ENCODE measurements around the gene TYROBP. TPM values are rescaled to one million over a fixed set of nuclear protein-coding genes. Genes with fewer than 3 reads are reported as not detected.
A peak's percentile ranks its signal among the peaks of the same experiment; 100 is the strongest.

The TYROBP gene
- total and polyA plus RNA-seq, 2 of the 4 experiments (the other 2 are of a cell fraction), result not detected

- WGBS, 2 experiments (ENCODE audit: extremely low coverage in 2 of 2, insufficient read length in 1 of 2), result 1% methylated on average over 25 of the region's 42 CpGs; no CpG with 5 or more reads in 1 of the 2 experiments
- TF ChIP-seq NFE2L2 (IDR thresholded peaks at IDR 0.05; ENCODE audit: low read depth, low read length) (no peak), USF2 (IDR thresholded peaks at IDR 0.05; ENCODE audit: low read depth, low read length) (no peak), BHLHE40 (IDR thresholded peaks at IDR 0.05; ENCODE audit: low read depth, low read length) (no peak), RFX5 (IDR thresholded peaks at IDR 0.05; ENCODE audit: low read depth, low read length) (no peak), CEBPB (IDR thresholded peaks at IDR 0.05; ENCODE audit: low read depth, low read length) (no peak), MAZ (IDR thresholded peaks at IDR 0.05; ENCODE audit: borderline replicate concordance, low read depth, low read length) (no peak), FOS (IDR thresholded peaks at IDR 0.05; ENCODE audit: low read depth, low read length) (no peak)
- H4K91ac ChIP-seq (ENCODE audit: insufficient read depth, low read depth, low read length), result no peak within 1 kb of the TSS
- H3K56ac ChIP-seq (ENCODE audit: extremely low read depth, insufficient read depth, low read length), result no peak within 1 kb of the TSS
- dilution Hi-C loops (cut with HindIII; ENCODE audit: low sequenced_read_pairs, unreplicated experiment) (no loop called here), in situ Hi-C loops (cut with MboI; ENCODE audit: low sequenced_read_pairs) (no loop called here), intact Hi-C loops (cut with micrococcal nuclease) (no loop called here)
- no TSS peak for BruUV-seq (replicated peaks)
- DNase-seq, result no peak
- H4K8ac ChIP-seq (ENCODE audit: low read depth in 2 of 2, low read length in 2 of 2), result no peak within 1 kb of the TSS
- H3K9me3 ChIP-seq (ENCODE audit: control insufficient read depth, insufficient read depth, low read length), result no peaks in the 10 kb centered on the region
- H2BK20ac ChIP-seq (ENCODE audit: low read depth, low read length), result no peak within 1 kb of the TSS
- H3K79me1 ChIP-seq (ENCODE audit: low read depth in 1 of 2, low read length in 2 of 2), result no peaks in the 10 kb centered on the region
- H2BK5ac ChIP-seq (ENCODE audit: low read depth, low read length, poor library complexity, severe bottlenecking), result no peak within 1 kb of the TSS
- no peak within 1 kb of the TSS for H4K5ac ChIP-seq (ENCODE audit: low read depth, low read length)
- peak; percentile 78 for ATAC-seq (ENCODE audit: low read depth)
- no peak within 1 kb of the TSS for H3K23ac ChIP-seq (ENCODE audit: low read depth, low read length)
- no peak within 1 kb of the TSS for H2AK5ac ChIP-seq (ENCODE audit: low read depth, low read length)
- H2AK9ac ChIP-seq (replicated peaks; ENCODE audit: low read depth, low read length, poor library complexity), result no peak within 1 kb of the TSS
- H2AFZ ChIP-seq (replicated peaks; ENCODE audit: low read length, poor library complexity), result peak within 1 kb of the TSS; percentile 84
- no peak within 1 kb of the TSS for H3K27ac ChIP-seq (ENCODE audit: insufficient read depth, low read length)
- H3K4me3 ChIP-seq (ENCODE audit: insufficient read depth, low read depth, low read length), result peak within 1 kb of the TSS; percentile 43
- ChIA-PET POLR2A (ENCODE audit: unreplicated experiment) (no interaction called here), CTCF (no interaction called here)
- no peaks in the 10 kb centered on the region for H3K36me3 ChIP-seq (ENCODE audit: control insufficient read depth, insufficient read depth, low read length)
- H3K14ac ChIP-seq (replicated peaks; ENCODE audit: low read depth, low read length), result no peak within 1 kb of the TSS
- no peak within 1 kb of the TSS for H3K9ac ChIP-seq (ENCODE audit: low read depth, low read length)
- H2BK120ac ChIP-seq (ENCODE audit: low read depth, low read length), result no peak within 1 kb of the TSS
- no peaks in the 10 kb centered on the region; the same call in 1 of the 2 replicates for H4K20me1 ChIP-seq (ENCODE audit: insufficient read depth, low read length)
- no peaks in the 10 kb centered on the region; the same call in 1 of the 2 replicates for H3K4me1 ChIP-seq (ENCODE audit: control insufficient read depth, insufficient read depth, low read length)
- no peak within 1 kb of the TSS for H2BK15ac ChIP-seq (ENCODE audit: low read depth, low read length)
- no peaks in the 10 kb centered on the region for H3K9me1 ChIP-seq (ENCODE audit: insufficient read depth, low read length)
- peaks cover 76% of the 10 kb centered on the region for H3K27me3 ChIP-seq (ENCODE audit: control insufficient read depth, insufficient read depth, low read length)
- peak within 1 kb of the TSS; percentile 65 for H3K4me2 ChIP-seq (ENCODE audit: low read depth, low read length)
- H3K18ac ChIP-seq (ENCODE audit: low read depth, low read length), result no peak within 1 kb of the TSS
- no peak within 1 kb of the TSS for H3K4ac ChIP-seq (ENCODE audit: low read depth, low read length)
These were observed 51.4 kb downstream of the TYROBP start, which contains the start of gene KIRREL2 for GRCh38 chr19:35856546-35857149. Gene KIRREL2, plus strand, starts transcription at chr19:35856911. Its CDS starts 209 bp downstream, at chr19:35857120.

Small RNA genes lying within 50 kb of the gene (microRNA-seq; reads per million reads assigned to microRNA genes)
- gene AF038458.1 (ENCODE audit: insufficient read depth, insufficient read length) (not detected), gene RN7SL402P (ENCODE audit: insufficient read depth, insufficient read length) (not detected)

Small RNA genes lying within 50 kb of the gene (small RNA-seq; reads per million reads assigned to genes)
- gene AF038458.1 (0 reads per million in 5 experiments), gene RN7SL402P (0 reads per million in 5 experiments)

Other genes with a start within 250 kb of the TYROBP start
- not detected in 2 replicates for gene UPK1A, start 241.8 kb downstream of the TYROBP start, total RNA-seq (2012; rRNA removed)
- gene UPK1A, start 241.8 kb downstream of the TYROBP start, polyA plus RNA-seq (2012; rRNA removed), result 0.20 and 0.21 TPM in 2 replicates
- gene ZBTB32, start 203.7 kb downstream of the TYROBP start, total RNA-seq (2012; rRNA removed), result not detected in 2 replicates
- gene ZBTB32, start 203.7 kb downstream of the TYROBP start, polyA plus RNA-seq (2012; rRNA removed), result not detected in 2 replicates
- 1.9 and 3.0 TPM in 2 replicates for gene KMT2B, start 190.3 kb downstream of the TYROBP start, total RNA-seq (2012; rRNA removed)
- 27.5 and 30.7 TPM in 2 replicates for gene KMT2B, start 190.3 kb downstream of the TYROBP start, polyA plus RNA-seq (2012; rRNA removed)
- 0.72 and 2.8 TPM in 2 replicates for gene IGFLR1, start 165.8 kb downstream of the TYROBP start, total RNA-seq (2012; rRNA removed)
- 2.7 and 3.8 TPM in 2 replicates for gene IGFLR1, start 165.8 kb downstream of the TYROBP start, polyA plus RNA-seq (2012; rRNA removed)
- gene U2AF1L4, start 162.9 kb downstream of the TYROBP start, total RNA-seq (2012; rRNA removed), result 6.1 and 8.1 TPM in 2 replicates
- 15.0 and 15.6 TPM in 2 replicates for gene U2AF1L4, start 162.9 kb downstream of the TYROBP start, polyA plus RNA-seq (2012; rRNA removed)
- gene PSENEN, start 162.6 kb downstream of the TYROBP start, total RNA-seq (2012; rRNA removed), result 8.6 and 9.0 TPM in 2 replicates
- 47.0 and 59.1 TPM in 2 replicates for gene PSENEN, start 162.6 kb downstream of the TYROBP start, polyA plus RNA-seq (2012; rRNA removed)
- 12.7 and 12.8 TPM in 2 replicates for gene LIN37, start 159.7 kb downstream of the TYROBP start, total RNA-seq (2012; rRNA removed)
- 17.2 and 23.1 TPM in 2 replicates for gene LIN37, start 159.7 kb downstream of the TYROBP start, polyA plus RNA-seq (2012; rRNA removed)
- gene HSPB6, start 151.3 kb downstream of the TYROBP start, total RNA-seq (2012; rRNA removed), result 5.7 and 6.9 TPM in 2 replicates
- gene HSPB6, start 151.3 kb downstream of the TYROBP start, polyA plus RNA-seq (2012; rRNA removed), result 188 and 206 TPM in 2 replicates
- gene PROSER3, start 150.1 kb downstream of the TYROBP start, total RNA-seq (2012; rRNA removed), result 3.3 and 5.4 TPM in 2 replicates
- gene PROSER3, start 150.1 kb downstream of the TYROBP start, polyA plus RNA-seq (2012; rRNA removed), result 17.9 and 21.8 TPM in 2 replicates
- gene ARHGAP33, start 132.7 kb downstream of the TYROBP start, total RNA-seq (2012; rRNA removed), result 0.28 and 0.72 TPM in 2 replicates
- 11.9 and 16.3 TPM in 2 replicates for gene ARHGAP33, start 132.7 kb downstream of the TYROBP start, polyA plus RNA-seq (2012; rRNA removed)
- gene PRODH2, start 95.5 kb downstream of the TYROBP start, total RNA-seq (2012; rRNA removed), result not detected in 2 replicates
- gene PRODH2, start 95.5 kb downstream of the TYROBP start, polyA plus RNA-seq (2012; rRNA removed), result not detected in 2 replicates
- gene NPHS1, start 55.8 kb downstream of the TYROBP start, total RNA-seq (2012; rRNA removed), result not detected in 2 replicates
- gene NPHS1, start 55.8 kb downstream of the TYROBP start, polyA plus RNA-seq (2012; rRNA removed), result not detected in 2 replicates
- gene KIRREL2, start 51.4 kb downstream of the TYROBP start, total RNA-seq (2012; rRNA removed), result not detected in 2 replicates
- gene KIRREL2, start 51.4 kb downstream of the TYROBP start, polyA plus RNA-seq (2012; rRNA removed), result 0.04 TPM in 1 of 2 replicates, not detected in the other
- 4.7 and 6.7 TPM in 2 replicates for gene APLP1, start 39.7 kb downstream of the TYROBP start, total RNA-seq (2012; rRNA removed)
- gene APLP1, start 39.7 kb downstream of the TYROBP start, polyA plus RNA-seq (2012; rRNA removed), result 41.0 and 44.3 TPM in 2 replicates
- 1.1 and 1.4 TPM in 2 replicates for gene NFKBID, start 7.8 kb downstream of the TYROBP start, total RNA-seq (2012; rRNA removed)
- gene NFKBID, start 7.8 kb downstream of the TYROBP start, polyA plus RNA-seq (2012; rRNA removed), result 12.3 and 13.3 TPM in 2 replicates
- gene HCST, start 5.8 kb downstream of the TYROBP start, total RNA-seq (2012; rRNA removed), result not detected in 2 replicates
- gene HCST, start 5.8 kb downstream of the TYROBP start, polyA plus RNA-seq (2012; rRNA removed), result 0.93 and 1.5 TPM in 2 replicates
- 0.36 and 0.56 TPM in 2 replicates for gene LRFN3, start 28.1 kb upstream of the TYROBP start, total RNA-seq (2012; rRNA removed)
- 4.8 TPM in 2 replicates for gene LRFN3, start 28.1 kb upstream of the TYROBP start, polyA plus RNA-seq (2012; rRNA removed)
- 4.8 and 5.0 TPM in 2 replicates for gene SDHAF1, start 86.9 kb upstream of the TYROBP start, total RNA-seq (2012; rRNA removed)
- gene SDHAF1, start 86.9 kb upstream of the TYROBP start, polyA plus RNA-seq (2012; rRNA removed), result 9.9 and 13.2 TPM in 2 replicates
- not detected in 2 replicates for gene SYNE4, start 100.5 kb upstream of the TYROBP start, total RNA-seq (2012; rRNA removed)
- 0.27 and 0.34 TPM in 2 replicates for gene SYNE4, start 100.5 kb upstream of the TYROBP start, polyA plus RNA-seq (2012; rRNA removed)
- gene ALKBH6, start 105.9 kb upstream of the TYROBP start, total RNA-seq (2012; rRNA removed), result 10.3 and 12.9 TPM in 2 replicates
- gene ALKBH6, start 105.9 kb upstream of the TYROBP start, polyA plus RNA-seq (2012; rRNA removed), result 38.7 and 42.7 TPM in 2 replicates
- 5.0 and 5.4 TPM in 2 replicates for gene CLIP3, start 124.6 kb upstream of the TYROBP start, total RNA-seq (2012; rRNA removed)
- 24.4 and 28.7 TPM in 2 replicates for gene CLIP3, start 124.6 kb upstream of the TYROBP start, polyA plus RNA-seq (2012; rRNA removed)
- gene THAP8, start 146.0 kb upstream of the TYROBP start, total RNA-seq (2012; rRNA removed), result 1.8 and 2.2 TPM in 2 replicates
- 5.9 and 7.2 TPM in 2 replicates for gene THAP8, start 146.0 kb upstream of the TYROBP start, polyA plus RNA-seq (2012; rRNA removed)
- 4.5 and 5.0 TPM in 2 replicates for gene WDR62, start 146.6 kb upstream of the TYROBP start, total RNA-seq (2012; rRNA removed)
- 7.0 and 8.2 TPM in 2 replicates for gene WDR62, start 146.6 kb upstream of the TYROBP start, polyA plus RNA-seq (2012; rRNA removed)
- gene OVOL3, start 202.8 kb upstream of the TYROBP start, total RNA-seq (2012; rRNA removed), result not detected in 2 replicates
- gene OVOL3, start 202.8 kb upstream of the TYROBP start, polyA plus RNA-seq (2012; rRNA removed), result not detected in 2 replicates
- 35.8 and 48.3 TPM in 2 replicates for gene POLR2I, start 206.6 kb upstream of the TYROBP start, total RNA-seq (2012; rRNA removed)
- gene POLR2I, start 206.6 kb upstream of the TYROBP start, polyA plus RNA-seq (2012; rRNA removed), result 59.7 and 105 TPM in 2 replicates
- 182 and 185 TPM in 2 replicates for gene TBCB, start 207.2 kb upstream of the TYROBP start, total RNA-seq (2012; rRNA removed)
- gene TBCB, start 207.2 kb upstream of the TYROBP start, polyA plus RNA-seq (2012; rRNA removed), result 269 and 315 TPM in 2 replicates
- 436 and 504 TPM in 2 replicates for gene CAPNS1, start 231.8 kb upstream of the TYROBP start, total RNA-seq (2012; rRNA removed)
- gene CAPNS1, start 231.8 kb upstream of the TYROBP start, polyA plus RNA-seq (2012; rRNA removed), result 988 and 1,060 TPM in 2 replicates
- 0.54 and 1.1 TPM in 2 replicates for gene COX7A1, start 244.2 kb upstream of the TYROBP start, total RNA-seq (2012; rRNA removed)
- 6.9 and 8.4 TPM in 2 replicates for gene COX7A1, start 244.2 kb upstream of the TYROBP start, polyA plus RNA-seq (2012; rRNA removed)